GM12891 (cell line): ENCODE results near the gene PXK.

ENCODE experiments used
- POLR2A ChIP-seq: IDR thresholded peaks from 2 replicates; pipeline ENCODE4 v1.6.1; 2011; ENCODE audit warnings: low read depth, low read length, control low read depth
- POLR2AphosphoS5 ChIP-seq: IDR thresholded peaks from 2 replicates; pipeline ENCODE4 v1.6.1; 2011; ENCODE audit warnings: low read depth, low read length, control low read depth
- SPI1 ChIP-seq: IDR thresholded peaks from 2 replicates; pipeline ENCODE4 v1.6.1; 2011; ENCODE audit warnings: low read depth, low read length, control low read depth
- TAF1 ChIP-seq: IDR thresholded peaks from 2 replicates; pipeline ENCODE4 v1.6.1; 2011; ENCODE audit warnings: low read depth, low read length, control low read depth

DNA sequence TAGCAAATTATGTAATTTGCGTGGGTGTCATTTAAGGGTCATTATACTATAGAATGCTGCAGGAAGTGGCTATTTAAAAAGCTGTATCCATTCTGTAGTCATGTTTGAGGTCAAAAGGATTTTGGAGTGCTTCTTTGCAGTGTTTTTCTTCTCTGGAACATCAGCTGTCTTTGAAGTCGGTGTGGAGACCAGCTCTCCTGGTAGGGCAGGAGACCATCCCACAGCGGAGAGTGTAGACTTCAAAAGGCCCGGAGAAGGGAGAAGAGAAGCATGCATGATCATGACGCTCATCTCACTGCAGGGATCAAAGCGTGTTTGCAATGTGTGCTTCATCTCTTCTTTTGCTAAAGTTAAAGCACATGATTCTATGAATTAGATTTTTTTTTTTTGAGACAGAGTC, 19.9 kb downstream of the PXK start:
- TF ChIP-seq POLR2AphosphoS5 (no peak), TAF1 (no peak), POLR2A (no peak), SPI1 (no peak)
